Testis (tissue), 2 donors: ENCODE measurements around the gene NCKAP5.

Experiments
- CTCF ChIP-seq, 3 experiments: fragments of 450-650 bp in 2 of 3; fragments of 200-600 bp in 1 of 3; sonication (generic) in 1 of 3; IDR thresholded peaks; one replicate each; pipeline ENCODE4 v1.5.1; 2016 to 2019; ENCODE audit warnings: antibody characterized with exemption in 3 of 3, mild to moderate bottlenecking in 2 of 3, moderate library complexity in 1 of 3
- POLR2A ChIP-seq: fragments of 450-650 bp; IDR thresholded peaks from one replicate; pipeline ENCODE4 v1.6.1; 2017; ENCODE audit warnings: antibody characterized with exemption, mild to moderate bottlenecking, moderate library complexity

DNA sequence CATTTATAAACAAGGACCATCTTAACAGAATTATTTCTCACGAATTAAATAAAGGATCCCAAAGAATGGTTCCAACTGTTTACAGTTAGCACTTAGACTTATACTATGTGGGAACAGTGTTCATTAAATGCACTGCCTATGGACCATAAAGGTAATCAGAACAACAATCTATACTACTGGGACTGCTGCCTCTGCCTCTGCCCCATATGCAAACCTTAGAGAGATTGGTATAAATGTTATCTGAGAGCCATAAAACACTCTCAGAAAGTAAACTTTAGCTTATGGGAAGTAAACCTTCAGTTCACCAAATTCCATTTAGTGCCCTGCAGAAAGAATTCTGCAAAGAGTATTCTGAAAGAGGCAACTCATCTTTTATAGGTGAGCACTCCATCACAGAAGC, 448.0 kb downstream of the NCKAP5 start:
- TF ChIP-seq CTCF (IDR thresholded peaks at IDR 0.05) = no peak
- no peak for TF ChIP-seq POLR2A
